ENCODE results near the gene ITGAL.
"Not testable (repeated sequence)": the region's sequence is repeated elsewhere in the genome, so short reads cannot be mapped to it uniquely, and the experiment has no call there.

The ITGAL gene

DNA sequence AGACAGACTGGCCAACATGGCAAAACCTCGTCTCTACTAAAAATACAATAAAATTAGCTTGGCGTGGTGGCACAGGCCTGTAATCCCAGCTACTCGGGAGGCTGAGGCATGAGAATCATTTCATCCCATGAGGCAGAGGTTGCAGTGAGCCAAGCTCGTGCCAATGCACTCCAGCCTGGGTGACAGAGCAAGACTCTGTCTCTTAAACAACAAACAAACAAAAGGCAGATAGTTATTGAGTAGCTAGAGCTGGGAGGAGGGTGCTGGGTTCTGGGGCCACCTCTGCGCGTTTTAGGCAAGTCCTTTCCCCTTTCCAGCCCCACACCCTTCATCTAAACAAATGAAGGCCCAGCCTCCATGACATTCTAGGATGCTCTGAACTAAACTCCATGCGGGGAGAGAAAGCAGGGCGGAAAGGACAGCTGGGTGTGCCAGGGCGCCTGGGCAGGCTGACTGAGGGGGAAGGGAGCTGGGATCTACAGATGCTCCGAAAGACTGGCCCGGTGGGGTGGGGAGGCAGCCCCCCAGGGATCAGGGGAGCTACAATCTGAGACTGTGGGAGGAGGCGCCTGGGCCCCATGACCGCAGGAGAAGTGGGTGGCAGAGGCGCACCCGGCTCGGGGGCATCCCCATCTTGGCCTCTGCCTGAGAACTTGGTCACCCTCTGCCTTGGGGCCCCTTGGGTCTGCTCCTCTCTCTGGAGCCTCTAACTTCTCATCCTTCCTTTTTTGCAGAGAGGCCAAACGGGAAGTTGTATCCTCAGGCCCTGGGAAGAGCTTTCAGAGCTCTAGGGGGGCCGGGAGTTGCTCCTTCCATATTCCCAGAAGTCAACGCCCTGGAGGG, 910 bp downstream of the ITGAL start:
- no peak for DNase-seq (ENCODE audit: low read depth)
- H3K4me3 ChIP-seq (ENCODE audit: low read length): no peak overlapping the region
- TF ChIP-seq, protein P1, sequence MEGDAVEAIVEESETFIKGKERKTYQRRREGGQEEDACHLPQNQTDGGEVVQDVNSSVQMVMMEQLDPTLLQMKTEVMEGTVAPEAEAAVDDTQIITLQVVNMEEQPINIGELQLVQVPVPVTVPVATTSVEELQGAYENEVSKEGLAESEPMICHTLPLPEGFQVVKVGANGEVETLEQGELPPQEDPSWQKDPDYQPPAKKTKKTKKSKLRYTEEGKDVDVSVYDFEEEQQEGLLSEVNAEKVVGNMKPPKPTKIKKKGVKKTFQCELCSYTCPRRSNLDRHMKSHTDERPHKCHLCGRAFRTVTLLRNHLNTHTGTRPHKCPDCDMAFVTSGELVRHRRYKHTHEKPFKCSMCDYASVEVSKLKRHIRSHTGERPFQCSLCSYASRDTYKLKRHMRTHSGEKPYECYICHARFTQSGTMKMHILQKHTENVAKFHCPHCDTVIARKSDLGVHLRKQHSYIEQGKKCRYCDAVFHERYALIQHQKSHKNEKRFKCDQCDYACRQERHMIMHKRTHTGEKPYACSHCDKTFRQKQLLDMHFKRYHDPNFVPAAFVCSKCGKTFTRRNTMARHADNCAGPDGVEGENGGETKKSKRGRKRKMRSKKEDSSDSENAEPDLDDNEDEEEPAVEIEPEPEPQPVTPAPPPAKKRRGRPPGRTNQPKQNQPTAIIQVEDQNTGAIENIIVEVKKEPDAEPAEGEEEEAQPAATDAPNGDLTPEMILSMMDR (IDR thresholded peaks at IDR 0.05; ENCODE audit: insufficient read depth, low read depth, low read length, missing control alignments): no peak

- TF ChIP-seq, protein P1 (IDR thresholded peaks at IDR 0.05; ENCODE audit: insufficient read depth, low read depth, low read length, missing control alignments): no peak
- no peak overlapping the region for H3K4me3 ChIP-seq (ENCODE audit: low read length)
- DNase-seq (ENCODE audit: low read depth): no peak
These were observed 1.5 kb downstream of the ITGAL start for GRCh38 chr16:30474074-30474452.

GRCh38 chr16:30474684-30475083, 2.1 kb downstream of the ITGAL start:
- DNase-seq (ENCODE audit: low read depth): no peak
- no peak overlapping the region for H3K4me3 ChIP-seq (ENCODE audit: low read length)
- TF ChIP-seq, protein P1 (IDR thresholded peaks at IDR 0.05; ENCODE audit: insufficient read depth, low read depth, low read length, missing control alignments): no peak

DNA sequence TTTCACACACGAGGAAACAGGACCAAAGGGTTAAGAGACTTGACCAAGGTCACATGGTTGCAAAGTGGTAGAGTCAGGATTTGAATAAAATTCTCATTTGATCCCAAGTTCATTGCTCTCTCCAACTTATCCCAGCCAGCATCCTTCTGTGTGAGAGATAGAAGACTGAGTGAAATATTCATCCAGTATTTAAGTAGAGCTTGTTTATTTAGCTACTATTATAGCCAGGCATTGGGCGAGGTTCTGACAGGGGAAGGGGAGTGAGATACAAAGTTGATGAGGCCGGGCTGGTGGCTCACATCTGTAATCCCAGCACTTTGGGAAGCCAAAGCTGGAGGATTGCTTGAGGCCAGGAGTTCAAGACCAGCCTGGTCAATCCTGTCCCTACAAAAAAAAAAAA, 4.4 kb downstream of the ITGAL start:
- TF ChIP-seq, protein P1 (IDR thresholded peaks at IDR 0.05; ENCODE audit: insufficient read depth, low read depth, low read length, missing control alignments): no peak
- H3K4me3 ChIP-seq (ENCODE audit: low read length): no peak overlapping the region
- no peak for DNase-seq (ENCODE audit: low read depth)

GRCh38 chr16:30477773-30478172, 5.2 kb downstream of the ITGAL start:
- not testable (repeated sequence) for H3K4me3 ChIP-seq (ENCODE audit: low read length); DNase-seq (ENCODE audit: low read depth)

DNA sequence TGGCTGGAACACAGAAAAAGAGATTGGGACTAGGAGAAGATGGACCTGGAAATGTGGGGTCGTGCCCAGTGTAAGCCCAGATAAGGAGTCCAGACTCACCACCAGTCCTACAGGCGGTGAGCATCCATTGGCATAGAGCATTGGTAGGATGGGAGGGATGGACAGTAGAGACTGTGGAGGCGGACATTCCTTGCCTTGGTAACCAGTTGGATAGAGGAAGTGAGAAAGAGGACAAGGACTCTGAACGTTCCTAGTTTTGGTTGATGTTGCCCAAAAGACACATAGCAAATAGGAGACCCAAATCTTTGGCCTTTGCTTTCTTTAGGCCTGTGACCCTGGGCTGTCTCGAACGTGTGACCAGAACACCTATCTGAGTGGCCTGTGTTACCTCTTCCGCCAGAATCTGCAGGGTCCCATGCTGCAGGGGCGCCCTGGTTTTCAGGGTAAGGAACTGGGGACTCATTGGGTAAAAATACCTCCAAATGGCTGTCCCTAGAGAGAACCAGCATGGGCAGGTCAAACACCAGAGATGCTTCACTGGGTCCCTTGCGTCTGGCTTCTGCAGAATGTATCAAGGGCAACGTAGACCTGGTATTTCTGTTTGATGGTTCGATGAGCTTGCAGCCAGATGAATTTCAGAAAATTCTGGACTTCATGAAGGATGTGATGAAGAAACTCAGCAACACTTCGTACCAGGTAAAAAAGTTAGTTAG, 6.4 kb downstream of the ITGAL start:
- DNase-seq (ENCODE audit: low read depth): no peak
- no peak overlapping the region for H3K4me3 ChIP-seq (ENCODE audit: low read length)
- TF ChIP-seq, protein P1 (IDR thresholded peaks at IDR 0.05; ENCODE audit: insufficient read depth, low read depth, low read length, missing control alignments): no peak

GRCh38 chr16:30481381-30481780, 8.8 kb downstream of the ITGAL start:
- TF ChIP-seq, protein P1 (IDR thresholded peaks at IDR 0.05; ENCODE audit: insufficient read depth, low read depth, low read length, missing control alignments): no peak
- no peak for DNase-seq (ENCODE audit: low read depth)
- H3K4me3 ChIP-seq (ENCODE audit: low read length): no peak overlapping the region

Measured in epithelial cell of esophagus (primary cell).